IPS DF 4.7 (cell line): ENCODE data around the gene MGME1.

Experiments used
- DNase-seq: peaks from one replicate; pipeline ENCODE4 v3.0.0-alpha.2; 2013; ENCODE audit warnings: low spot score; ENCODE audit errors: extremely low read depth

Gene MGME1

DNA sequence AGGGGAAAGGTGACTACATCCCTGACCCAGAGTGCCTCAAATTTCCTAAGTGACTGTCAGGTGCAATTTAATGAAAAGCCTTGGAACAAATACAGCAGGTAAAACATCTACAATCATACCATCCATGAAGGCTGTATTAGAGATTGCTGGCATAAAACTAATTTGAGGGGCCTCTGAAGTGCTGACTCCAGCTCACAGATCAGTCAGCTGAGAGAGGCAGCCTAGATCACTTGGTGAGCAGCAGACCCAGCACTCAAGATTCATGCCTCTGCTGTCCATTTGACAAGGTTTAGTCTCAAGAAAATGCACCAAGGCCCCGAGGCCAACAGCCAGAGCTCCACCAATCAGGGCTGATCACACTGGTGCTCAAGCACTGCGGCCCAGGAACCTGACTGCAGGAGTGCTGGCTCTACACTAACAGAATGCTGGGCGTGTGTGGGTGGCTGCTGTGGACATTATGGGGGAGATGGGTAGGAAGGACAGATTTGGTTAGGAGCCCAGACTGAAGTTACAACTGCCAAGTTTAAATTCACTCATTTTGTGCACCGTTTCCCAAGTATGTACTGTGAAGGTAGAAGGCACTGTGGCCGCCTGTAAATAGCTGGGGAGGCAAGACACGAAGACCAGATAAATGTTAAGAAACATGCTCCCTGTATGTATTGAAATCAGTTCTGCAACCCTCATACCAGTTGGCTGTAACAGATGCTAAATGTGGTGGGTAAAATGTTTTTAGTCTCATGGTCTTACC, 28.4 kb upstream of the MGME1 start:
- no peak for DNase-seq

GRCh38 chr20:17941087-17941825, 27.6 kb upstream of the MGME1 start:
- no peak for DNase-seq

- no peak for DNase-seq
Observed at GRCh38 chr20:17941826-17942196, 27.0 kb upstream of the MGME1 start.

DNA sequence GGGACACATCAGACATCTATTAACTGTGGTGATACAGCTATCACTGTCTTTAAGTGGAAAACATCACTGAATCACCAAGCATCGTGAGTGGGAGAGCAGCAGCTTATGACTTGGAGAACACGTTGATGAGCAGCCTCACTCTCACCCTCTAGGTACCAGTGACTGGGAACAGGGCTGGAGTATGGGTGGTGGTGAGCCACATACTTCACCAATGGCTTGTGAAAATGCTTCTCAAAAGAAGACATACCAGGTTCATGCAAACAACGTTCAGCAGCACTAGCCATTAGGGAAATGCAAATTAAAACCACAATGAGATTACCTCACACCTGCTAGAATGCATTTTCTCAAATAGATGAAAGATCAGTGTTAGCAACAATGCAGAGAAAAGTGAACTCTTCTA, 25.5 kb upstream of the MGME1 start:
- no peak for DNase-seq

DNA sequence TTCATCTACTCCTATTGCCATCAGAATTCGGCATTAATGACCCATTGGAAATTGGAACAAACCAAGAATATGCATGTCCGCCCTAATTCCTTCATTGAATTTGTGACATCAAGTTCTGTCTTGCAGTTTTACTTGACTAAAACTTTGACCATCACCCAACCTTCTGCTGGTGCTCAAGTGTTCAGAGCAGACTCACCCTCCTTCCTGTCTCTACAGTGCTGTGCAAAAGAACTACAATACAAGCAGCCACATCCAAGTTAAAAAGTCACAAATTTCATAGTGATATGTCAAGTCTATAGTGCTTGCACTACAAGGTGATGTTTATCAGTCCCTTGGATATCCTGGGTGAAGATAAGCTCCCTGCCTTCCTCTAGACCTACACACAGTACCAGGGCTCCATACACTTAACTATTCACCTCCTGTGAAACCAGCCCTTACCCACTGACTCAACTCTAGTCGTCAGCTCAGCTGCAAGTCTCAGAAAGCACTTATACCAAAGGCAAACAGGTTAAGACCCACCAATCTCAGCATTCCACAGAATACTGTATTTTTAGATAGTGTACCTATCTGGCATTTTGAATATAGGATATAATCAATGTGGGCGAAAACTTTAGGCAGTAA, 23.9 kb upstream of the MGME1 start:
- no peak for DNase-seq

DNA sequence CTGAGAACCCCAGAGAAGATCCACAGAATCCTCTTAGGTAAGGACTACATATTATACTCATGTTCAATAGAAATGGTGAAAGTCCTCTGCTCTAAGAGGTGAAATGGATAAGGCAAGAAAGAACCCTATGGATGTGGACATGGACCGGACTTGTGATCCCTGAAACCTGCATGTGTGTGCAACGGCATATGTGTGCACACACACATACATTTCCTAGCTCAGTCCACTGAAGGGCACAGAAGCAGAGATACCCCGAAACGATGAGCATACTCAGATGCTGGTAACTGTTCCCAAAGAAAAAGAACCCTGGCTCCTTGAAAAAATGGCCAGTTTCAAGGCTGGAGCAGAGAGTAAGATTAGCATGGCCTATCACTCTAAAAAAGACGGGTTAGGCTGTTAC, 22.8 kb upstream of the MGME1 start:
- no peak for DNase-seq

- DNase-seq = no peak
Observed at GRCh38 chr20:17946572-17947473, 22.0 kb upstream of the MGME1 start.

DNA sequence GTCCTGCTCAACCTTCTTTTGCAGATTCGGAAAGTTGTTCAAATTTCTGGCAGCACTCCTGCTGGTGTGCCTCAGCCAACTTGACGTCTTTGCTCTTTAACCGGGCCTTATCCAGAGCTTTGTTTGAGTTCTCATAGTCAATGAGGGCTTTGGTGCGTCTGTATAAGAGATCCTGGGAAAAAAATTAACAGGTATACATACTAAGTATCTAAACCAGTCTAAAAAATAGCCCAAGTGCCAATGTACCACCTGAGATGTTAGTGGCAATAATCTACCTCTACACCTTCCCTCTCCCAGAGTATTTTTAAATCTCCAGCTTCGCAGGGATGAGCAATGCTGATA, 21.4 kb upstream of the MGME1 start:
- no peak for DNase-seq

DNA sequence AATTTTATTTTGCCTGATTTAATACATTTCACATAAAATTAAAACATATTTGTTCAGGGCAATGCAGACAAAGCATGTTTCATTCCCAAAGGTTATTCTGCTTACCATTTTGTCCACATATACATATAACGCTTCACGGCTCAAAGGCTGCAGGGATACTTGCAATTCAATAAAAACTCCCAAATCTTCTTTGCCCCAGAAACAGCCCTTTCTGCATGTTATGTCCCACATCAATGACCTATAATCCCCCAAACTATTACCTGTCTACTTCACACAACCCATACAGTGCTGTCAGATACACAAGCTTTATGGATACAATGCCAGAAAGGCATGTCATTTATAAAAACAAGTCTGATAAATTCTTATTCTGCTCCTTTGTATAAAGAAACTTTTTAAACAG, 20.4 kb upstream of the MGME1 start:
- no peak for DNase-seq

- no peak for DNase-seq
Observed at GRCh38 chr20:17949899-17950298, 18.9 kb upstream of the MGME1 start.

GRCh38 chr20:17950670-17951069, 18.1 kb upstream of the MGME1 start:
- DNase-seq = no peak

DNA sequence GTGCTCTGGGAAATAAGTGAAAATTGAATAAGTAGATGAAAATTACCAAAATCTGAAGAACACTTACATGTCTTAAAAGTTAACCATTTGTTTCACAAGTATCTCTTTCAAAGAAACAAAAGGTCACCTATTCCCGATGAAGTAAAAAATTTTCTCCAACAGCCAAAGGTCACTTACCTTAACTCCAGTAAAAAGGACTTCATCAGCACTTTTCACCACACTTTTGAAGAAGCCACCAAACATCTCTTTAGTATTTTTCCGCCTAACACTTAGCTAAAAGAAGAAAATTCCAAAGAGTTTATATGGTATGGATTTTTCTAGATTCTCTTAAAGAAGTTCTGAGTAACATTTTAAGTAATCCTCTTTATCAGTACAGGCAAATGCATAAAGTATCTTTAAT, 17.5 kb upstream of the MGME1 start:
- no peak for DNase-seq

GRCh38 chr20:17952692-17953684, 15.8 kb upstream of the MGME1 start:
- DNase-seq = no peak

- DNase-seq = no peak
Observed at GRCh38 chr20:17953935-17954334, 14.9 kb upstream of the MGME1 start.

DNA sequence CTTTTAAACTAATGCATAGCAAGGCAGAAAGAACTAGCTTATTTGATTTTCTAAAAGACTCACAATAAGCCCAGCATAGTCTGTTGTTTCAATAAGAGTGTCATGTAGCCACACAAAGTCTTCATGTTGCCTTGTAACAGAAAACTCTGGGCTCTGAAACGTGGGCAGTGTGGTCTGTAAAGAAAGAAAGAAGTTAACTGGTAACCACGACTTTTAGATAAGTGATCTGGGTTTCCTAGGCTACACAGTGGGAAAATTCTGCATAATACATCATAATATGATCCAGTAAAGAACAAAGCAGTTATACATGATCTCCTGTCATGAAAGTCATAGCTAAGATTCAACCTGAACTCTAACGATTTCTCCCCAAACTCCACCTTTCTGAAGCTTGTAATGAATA, 13.5 kb upstream of the MGME1 start:
- no peak for DNase-seq

DNA sequence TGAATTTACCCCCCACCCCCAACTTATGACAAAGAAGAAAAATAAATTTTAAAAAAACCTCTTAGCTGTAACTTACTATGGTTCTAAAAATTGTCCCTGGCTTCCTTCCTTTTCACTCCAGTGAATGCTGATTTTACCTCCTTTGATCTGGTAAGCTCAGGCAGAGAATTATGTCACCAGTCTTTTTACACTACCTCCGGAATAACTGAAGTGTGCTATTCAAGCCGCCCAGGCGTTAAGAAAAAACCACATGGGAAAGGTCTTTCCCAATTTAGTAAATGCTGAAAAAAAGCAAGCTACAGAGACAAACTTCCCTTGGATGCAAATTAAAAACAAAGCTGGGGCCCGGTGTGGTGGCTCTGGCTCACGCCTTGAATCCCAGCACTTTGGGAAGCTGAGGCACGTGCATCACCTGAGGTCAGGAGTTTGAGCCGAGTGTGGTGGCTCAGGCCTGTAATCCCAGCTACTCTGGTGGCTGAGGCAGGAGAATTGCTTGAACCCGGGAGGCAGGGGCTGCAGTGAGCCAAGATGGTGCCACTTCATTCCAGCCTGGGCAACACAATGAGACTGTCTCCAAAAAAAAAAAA, 12.6 kb upstream of the MGME1 start:
- no peak for DNase-seq

DNA sequence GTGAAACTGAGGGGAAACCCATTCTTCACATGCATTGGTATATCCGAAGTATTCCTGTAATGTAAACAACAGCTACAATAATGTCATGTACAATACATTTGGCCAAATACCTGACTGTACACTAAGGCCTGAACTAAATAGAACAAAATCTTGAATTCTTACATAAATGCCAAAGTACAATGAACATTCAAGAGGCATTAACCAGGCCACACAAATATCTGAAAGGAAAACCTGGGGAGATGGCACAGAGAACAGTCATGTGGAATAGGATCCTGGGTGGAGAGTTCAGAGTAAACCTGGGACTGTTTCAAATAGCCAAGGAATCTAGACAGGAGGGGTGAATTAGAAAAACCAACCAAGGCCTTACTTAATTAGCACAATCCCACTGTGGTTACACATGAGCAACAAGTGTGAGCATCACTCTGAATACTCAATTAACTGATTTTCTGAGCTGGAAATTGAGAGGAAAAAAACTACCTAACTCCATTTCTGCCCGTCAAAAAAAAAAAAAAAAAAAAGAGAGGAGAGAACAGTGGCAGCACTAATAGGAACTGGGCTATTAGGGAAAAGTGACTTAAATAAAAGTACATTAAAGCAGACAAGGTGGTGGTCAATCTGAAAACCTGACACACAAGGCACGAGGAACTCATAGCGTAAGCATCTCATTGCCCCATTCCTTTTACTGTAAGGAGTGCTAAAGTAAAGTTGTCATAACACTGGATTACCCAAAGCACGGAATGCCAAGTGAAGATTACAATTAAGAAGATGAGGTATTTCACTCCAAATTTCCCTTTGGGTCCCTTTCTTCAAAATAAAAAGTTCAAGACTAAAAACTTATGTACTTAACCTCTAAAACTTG, 11.1 kb upstream of the MGME1 start:
- DNase-seq = no peak

GRCh38 chr20:17958373-17959256, 10.2 kb upstream of the MGME1 start:
- no peak for DNase-seq
